PC-3 (cell line): ENCODE results near the gene SLC39A8. TPM values are rescaled to one million over a fixed set of nuclear protein-coding genes. Genes with fewer than 3 reads are reported as not detected.
"Not testable (repeated sequence)": the region's sequence is repeated elsewhere in the genome, so short reads cannot be mapped to it uniquely, and the experiment has no call there.

ENCODE experiments used
- ATAC-seq: fragments of 200-7000 bp; cut with Tn5 transposase; 2 replicates; pipeline ENCODE4 v1.9.1; 2020; ENCODE audit warnings: mild to moderate bottlenecking, moderate library complexity
- BruUV-seq: library from RNA; stranded (reverse); fragments of 400-500 nt; replicated peaks from 2 replicates; lab custom pipeline; 2021; lab: Mats Ljungman, UMichigan
- CTCF ChIA-PET: fragments of 300-600 bp; sonication (Branson Sonifier 250); formaldehyde crosslinking; loops from one replicate; lab custom pipeline; 2022; ENCODE audit warnings: antibody characterized with exemption; lab: Charles Lee
- POLR2A ChIA-PET: fragments of 300-600 bp; sonication (Branson Sonifier 250); formaldehyde crosslinking; loops from one replicate; lab custom pipeline; 2022; ENCODE audit warnings: antibody characterized with exemption; ENCODE audit not compliant: unreplicated experiment; lab: Charles Lee
- DNase-seq: peaks from one replicate; pipeline ENCODE4 v3.0.0-alpha.2; 2015
- H2AFZ ChIP-seq: fragments of 300-600 bp; sonication (generic); 2 replicates; pipeline ENCODE4 v1.6.0; 2016; ENCODE audit warnings: antibody characterized with exemption, low read length
- H3F3A ChIP-seq: fragments of 300-600 bp; sonication (generic); one replicate; pipeline ENCODE4 v1.6.0; 2017; ENCODE audit warnings: antibody characterized with exemption, low read length, control low read depth, mild to moderate bottlenecking; ENCODE audit not compliant: unreplicated experiment
- H3K27ac ChIP-seq: fragments of 300-600 bp; sonication (generic); 2 replicates; pipeline ENCODE4 v1.5.1; 2016; ENCODE audit warnings: mild to moderate bottlenecking, low read length
- H3K27me3 ChIP-seq: fragments of 300-600 bp; sonication (generic); 2 replicates; pipeline ENCODE4 v1.6.1; 2016; ENCODE audit warnings: low read length, mixed read lengths
- H3K36me3 ChIP-seq: fragments of 300-600 bp; sonication (generic); 2 replicates; pipeline ENCODE4 v1.6.1; 2016; ENCODE audit warnings: low read depth, mixed run types, low read length, mixed read lengths
- H3K4me1 ChIP-seq: fragments of 300-600 bp; sonication (generic); 2 replicates; pipeline ENCODE4 v1.5.1; 2016; ENCODE audit warnings: low read length; ENCODE audit not compliant: insufficient read depth
- H3K4me2 ChIP-seq: fragments of 300-600 bp; sonication (generic); 2 replicates; pipeline ENCODE4 v1.6.0; 2016; ENCODE audit warnings: low read length
- H3K4me3 ChIP-seq: fragments of 300-600 bp; sonication (generic); 2 replicates; pipeline ENCODE4 v1.5.1; 2016; ENCODE audit warnings: mild to moderate bottlenecking, low read length, mixed read lengths
- H3K79me2 ChIP-seq: fragments of 300-600 bp; sonication (generic); 2 replicates; pipeline ENCODE4 v1.6.1; 2017; ENCODE audit warnings: low read length, mixed read lengths
- H3K9ac ChIP-seq: fragments of 300-600 bp; sonication (generic); 2 replicates; pipeline ENCODE4 v1.6.0; 2016; ENCODE audit warnings: mild to moderate bottlenecking, low read length
- H3K9me2 ChIP-seq: fragments of 300-600 bp; sonication (generic); replicated peaks from 2 replicates; pipeline ENCODE4 v1.6.1; 2016; ENCODE audit warnings: mixed run types, low read length, mixed read lengths
- H3K9me3 ChIP-seq: fragments of 300-600 bp; sonication (generic); 2 replicates; pipeline ENCODE4 v1.6.1; 2016; ENCODE audit warnings: low read length, mixed read lengths
- H4K20me1 ChIP-seq: fragments of 300-600 bp; sonication (generic); 2 replicates; pipeline ENCODE4 v1.6.1; 2016; ENCODE audit warnings: low read length, mixed read lengths
- CTCF ChIP-seq: fragments of 300-600 bp; sonication (generic); conservative IDR thresholded peaks from 2 replicates; pipeline ENCODE4 v1.5.1; 2017; ENCODE audit warnings: antibody characterized with exemption, low read depth, mild to moderate bottlenecking, low read length
- EZH2 ChIP-seq: fragments of 300-600 bp; sonication (generic); IDR thresholded peaks from one replicate; pipeline ENCODE4 v1.6.1; 2017; ENCODE audit warnings: antibody characterized with exemption, mild to moderate bottlenecking, low read length; ENCODE audit not compliant: unreplicated experiment
- EZH2phosphoT487 ChIP-seq: fragments of 300-600 bp; sonication (generic); IDR thresholded peaks from 2 replicates; pipeline ENCODE4 v1.6.1; 2018; ENCODE audit warnings: mild to moderate bottlenecking, antibody characterized with exemption, low read length, borderline replicate concordance
- intact Hi-C: fragments of 100-400 bp; cut with micrococcal nuclease; formaldehyde crosslinking; loops from 2 replicates; pipeline ENCODE4 v1.9.0; 2023
- total RNA-seq: library from RNA; depleted of rRNA; stranded (reverse); fragments of >200 nt; gene quantifications from 2 replicates; pipeline ENCODE4 v1.2.3, GENCODE V29; 2014

The SLC39A8 gene
- total RNA-seq, 1 experiment from 2014 or later: 19.5 TPM

GRCh38 chr4:102386966-102387365 lies 41.7 kb upstream of the SLC39A8 start:
- Histone ChIP-seq H3K36me3 (no peaks in the 10 kb centered on the region), H4K20me1 (no peaks in the 10 kb centered on the region), H3K4me3 (no peak overlapping the region), H3K9me3 (no peaks in the 10 kb centered on the region), H3K4me2 (no peak overlapping the region), H3K79me2 (no peaks in the 10 kb centered on the region), H3K9ac (no peak overlapping the region), H3F3A (no peaks in the 10 kb centered on the region), H3K27ac (no peak overlapping the region), H2AFZ (no peak overlapping the region), H3K4me1 (peaks cover 12% of the 10 kb centered on the region; the same call in 1 of the 2 replicates), H3K9me2 (no peaks in the 10 kb centered on the region), H3K27me3 (no peaks in the 10 kb centered on the region)
- ChIA-PET CTCF (no interaction called here), POLR2A (no interaction called here)
- no TSS peak for BruUV-seq
- intact Hi-C loops: no loop called here
- DNase-seq: no peak
- no peak for ATAC-seq
- TF ChIP-seq EZH2phosphoT487 (no peak), CTCF (no peak), EZH2 (no peak)

GRCh38 chr4:102380253-102380652 lies 35.0 kb upstream of the SLC39A8 start:
- CTCF ChIA-PET: interaction anchor here (0.7 kb wide), 1 partner anchor 699 kb away, joined by 3 read pairs; no protein-coding TSS in a partner anchor
- not testable (repeated sequence) for ATAC-seq

GRCh38 chr4:102362922-102363432 lies 17.7 kb upstream of the SLC39A8 start:
- intact Hi-C loops: no loop called here
- no peaks in the 10 kb centered on the region for H4K20me1 ChIP-seq
- H3K4me2 ChIP-seq: no peak overlapping the region
- no peaks in the 10 kb centered on the region; the same call in 1 of the 2 replicates for H3K27me3 ChIP-seq
- no peak overlapping the region for H3K27ac ChIP-seq
- no peak for ATAC-seq
- ChIA-PET CTCF (no interaction called here), POLR2A (no interaction called here)
- no peaks in the 10 kb centered on the region for H3K9me3 ChIP-seq
- no peak overlapping the region for H2AFZ ChIP-seq
- no peak for DNase-seq
- no peaks in the 10 kb centered on the region for H3K9me2 ChIP-seq
- no peak for TF ChIP-seq EZH2phosphoT487
- BruUV-seq: no TSS peak
- no peak overlapping the region for H3K4me3 ChIP-seq
- no peaks in the 10 kb centered on the region for H3K79me2 ChIP-seq
- no peaks in the 10 kb centered on the region for H3F3A ChIP-seq
- H3K9ac ChIP-seq: no peak overlapping the region
- no peaks in the 10 kb centered on the region for H3K4me1 ChIP-seq
- no peaks in the 10 kb centered on the region for H3K36me3 ChIP-seq

More at GRCh38 chr4:102380253-102380652, 35.0 kb upstream of the SLC39A8 start:
- H3K4me2 ChIP-seq, H3F3A ChIP-seq, H3K79me2 ChIP-seq, H3K9me2 ChIP-seq, H3K36me3 ChIP-seq, H3K9ac ChIP-seq, H4K20me1 ChIP-seq, DNase-seq, H3K9me3 ChIP-seq, H3K4me3 ChIP-seq, H3K27ac ChIP-seq, POLR2A ChIA-PET, H3K27me3 ChIP-seq, intact Hi-C loops, BruUV-seq, H2AFZ ChIP-seq, H3K4me1 ChIP-seq: not testable (repeated sequence)

GRCh38 chr4:102358128-102358527 lies 12.8 kb upstream of the SLC39A8 start:
- DNase-seq: no peak
- Histone ChIP-seq H3K4me3 (no peak overlapping the region), H3K27me3 (no peaks in the 10 kb centered on the region; the same call in 1 of the 2 replicates), H3K27ac (no peak overlapping the region), H3K9me2 (no peaks in the 10 kb centered on the region), H3K4me1 (no peaks in the 10 kb centered on the region), H3K79me2 (no peaks in the 10 kb centered on the region), H3K9ac (no peak overlapping the region), H2AFZ (no peak overlapping the region), H3F3A (no peaks in the 10 kb centered on the region), H4K20me1 (no peaks in the 10 kb centered on the region), H3K4me2 (no peak overlapping the region), H3K9me3 (no peaks in the 10 kb centered on the region), H3K36me3 (no peaks in the 10 kb centered on the region)
- intact Hi-C loops: no loop called here
- BruUV-seq: no TSS peak
- POLR2A ChIA-PET: no interaction called here
- no peak for ATAC-seq
- TF ChIP-seq EZH2: no peak
- TF ChIP-seq CTCF: no peak
- no peak for TF ChIP-seq EZH2phosphoT487
- CTCF ChIA-PET: no interaction called here

- H3K27me3 ChIP-seq, ATAC-seq, BruUV-seq, H3K4me1 ChIP-seq, H3K4me2 ChIP-seq, H3K4me3 ChIP-seq, intact Hi-C loops, H3K36me3 ChIP-seq, H4K20me1 ChIP-seq, H3K9ac ChIP-seq, DNase-seq, H3K27ac ChIP-seq, H2AFZ ChIP-seq, H3K9me2 ChIP-seq, H3K79me2 ChIP-seq, POLR2A ChIA-PET, CTCF ChIA-PET, H3F3A ChIP-seq, H3K9me3 ChIP-seq: not testable (repeated sequence)
Observed at GRCh38 chr4:102357637-102358036, 12.4 kb upstream of the SLC39A8 start.
